Endothelial cell of umbilical vein (primary cell): ENCODE data around the gene IGFBP4. TPM values are rescaled to one million over a fixed set of nuclear protein-coding genes. Genes with fewer than 3 reads are reported as not detected.

ENCODE experiments used
- BruUV-seq: library from RNA; stranded (reverse); fragments of 400-500 nt; replicated peaks from 2 replicates; lab custom pipeline; 2021; lab: Mats Ljungman, UMichigan
- CTCF ChIA-PET: fragments of 300-600, 350-600 bp; sonication (Branson Sonifier 250); formaldehyde crosslinking; loops from one replicate; lab custom pipeline; 2021; ENCODE audit warnings: antibody characterized with exemption, inconsistent platforms; lab: Charles Lee
- POLR2A ChIA-PET: fragments of 300-600, 350-600 bp; sonication (Branson Sonifier 250); formaldehyde crosslinking; loops from one replicate; lab custom pipeline; 2021; ENCODE audit warnings: antibody characterized with exemption, inconsistent platforms; lab: Charles Lee
- DNase-seq: peaks from one replicate; pipeline ENCODE4 v3.0.0-alpha.2; 2011; ENCODE audit warnings: low read depth, low spot score
- FAIRE-seq: peaks from 2 replicates; lab custom pipeline; 2011; peaks lifted over from hg19 to GRCh38; lab: Jason Lieb, UNC
- H2AFZ ChIP-seq: 2 replicates; pipeline ENCODE4 v1.6.0; 2012; ENCODE audit warnings: low read depth, low read length, control low read depth, inconsistent platforms
- H3K27ac ChIP-seq: 2 replicates; pipeline ENCODE4 v1.5.1; 2011; ENCODE audit warnings: low read depth, mild to moderate bottlenecking, control low read depth, low read length, moderate library complexity; ENCODE audit not compliant: insufficient read depth
- H3K27me3 ChIP-seq, 2 experiments: 2 replicates each; pipeline versions ENCODE4 v1.6.0 to v1.6.1; 2011; ENCODE audit warnings: low read length in 2 of 2, mixed read lengths in 1 of 2; ENCODE audit not compliant: control insufficient read depth in 2 of 2, insufficient read depth in 2 of 2
- H3K36me3 ChIP-seq, 2 experiments: 2 replicates in 1 of 2; 3 replicates in 1 of 2; pipeline ENCODE4 v1.5.1; 2011; ENCODE audit warnings: low read length in 2 of 2, mild to moderate bottlenecking in 1 of 2, moderate library complexity in 1 of 2; ENCODE audit not compliant: control insufficient read depth in 2 of 2, insufficient read depth in 2 of 2; ENCODE audit errors: extremely low read depth in 1 of 2
- H3K4me1 ChIP-seq: 3 replicates; pipeline ENCODE4 v1.5.1; 2011; ENCODE audit warnings: mild to moderate bottlenecking, low read length; ENCODE audit not compliant: control insufficient read depth, insufficient read depth; ENCODE audit errors: extremely low read depth
- H3K4me2 ChIP-seq: 2 replicates; pipeline ENCODE4 v1.6.1; 2011; ENCODE audit warnings: low read length, control low read depth, mixed read lengths; ENCODE audit not compliant: insufficient read depth
- H3K4me3 ChIP-seq, 3 experiments: fragments of 200-600 bp in 1 of 3; sonication (generic), shearing (Covaris generic) in 1 of 3; replicated peaks in 1 of 3; 2 replicates each; pipeline ENCODE4 v1.5.1; 2011 to 2016; ENCODE audit warnings: control low read depth in 3 of 3, low read length in 3 of 3, mild to moderate bottlenecking in 2 of 3, inconsistent platforms in 1 of 3, low read depth in 1 of 3, moderate library complexity in 1 of 3; ENCODE audit not compliant: insufficient read depth in 1 of 3
- H3K79me2 ChIP-seq: 2 replicates; pipeline ENCODE4 v1.6.0; 2012; ENCODE audit warnings: low read length, inconsistent platforms; ENCODE audit not compliant: control insufficient read depth, insufficient read depth
- H3K9ac ChIP-seq: replicated peaks from 2 replicates; pipeline ENCODE3; 2011; ENCODE audit warnings: low read length, control low read depth; ENCODE audit not compliant: insufficient read depth; ENCODE audit errors: extremely low read depth
- H3K9me1 ChIP-seq: replicated peaks from 3 replicates; pipeline ENCODE4 v1.6.0; 2011; ENCODE audit warnings: mild to moderate bottlenecking, low read length; ENCODE audit not compliant: control insufficient read depth, insufficient read depth; ENCODE audit errors: extremely low read depth
- H3K9me3 ChIP-seq: replicated peaks from 2 replicates; pipeline ENCODE4 v1.5.1; 2012; ENCODE audit warnings: low read length, inconsistent platforms; ENCODE audit not compliant: control insufficient read depth, insufficient read depth
- H4K20me1 ChIP-seq: replicated peaks from 2 replicates; pipeline ENCODE3; 2011; ENCODE audit warnings: mild to moderate bottlenecking, low read length; ENCODE audit not compliant: control insufficient read depth, insufficient read depth; ENCODE audit errors: extremely low read depth
- EZH2 ChIP-seq: IDR thresholded peaks from 2 replicates; pipeline ENCODE4 v1.6.1; 2012; ENCODE audit warnings: borderline replicate concordance, low read depth, mild to moderate bottlenecking, moderate library complexity, low read length, inconsistent platforms; ENCODE audit not compliant: severe bottlenecking
- FOS ChIP-seq: IDR thresholded peaks from 2 replicates; pipeline ENCODE4 v1.6.1; 2011; ENCODE audit warnings: mild to moderate bottlenecking, low read length, moderate library complexity, borderline replicate concordance; ENCODE audit not compliant: insufficient read depth
- GATA2 ChIP-seq: IDR thresholded peaks from 2 replicates; pipeline ENCODE4 v1.7.0; 2011; ENCODE audit warnings: low read depth, mild to moderate bottlenecking, moderate library complexity, mixed read lengths, low read length; ENCODE audit not compliant: insufficient read length, insufficient read depth
- JUN ChIP-seq: IDR thresholded peaks from 2 replicates; pipeline ENCODE4 v1.6.1; 2011; ENCODE audit warnings: borderline replicate concordance, low read depth; ENCODE audit not compliant: insufficient read length, insufficient read depth
- MYC ChIP-seq: IDR thresholded peaks from one replicate; pipeline ENCODE4 v1.6.1; 2011; ENCODE audit warnings: mild to moderate bottlenecking, low read depth, low read length
- POLR2A ChIP-seq: IDR thresholded peaks from 2 replicates; pipeline ENCODE4 v1.6.1; 2012; ENCODE audit warnings: low read depth, mild to moderate bottlenecking, control low read depth, low read length
- POLR2AphosphoS5 ChIP-seq: IDR thresholded peaks from 2 replicates; pipeline ENCODE4 v1.6.1; 2012; ENCODE audit warnings: low read depth, mild to moderate bottlenecking, control low read depth, low read length, moderate library complexity; ENCODE audit not compliant: insufficient read depth
- dilution Hi-C: fragments of 300-500 bp; cut with MboI; formaldehyde crosslinking; loops from one replicate; pipeline ENCODE4 v1.15.0; 2019; ENCODE audit warnings: low sequenced_read_pairs; ENCODE audit not compliant: extremely low pct_ligation_motif_present
- intact Hi-C: fragments of 100-400 bp; cut with micrococcal nuclease; formaldehyde crosslinking; loops from one replicate; pipeline ENCODE4 v1.10.0; 2022
- polyA plus RNA-seq, 4 experiments: library from polyadenylated mRNA; depleted of rRNA in 3 of 4; stranded (reverse) in 3 of 4; unstranded in 1 of 4; fragments of >200 nt; gene quantifications; 2 replicates each; pipeline versions ENCODE4 v1.2.1 to v1.2.3, GENCODE V29; 2011 to 2012; ENCODE audit warnings: missing spikeins in 1 of 4
- total RNA-seq: library from RNA; stranded (reverse); gene quantifications from 2 replicates; pipeline ENCODE4 v1.2.3, GENCODE V29; 2021
- TF ChIP-seq, protein P1 (sequence below), 2 donors: IDR thresholded peaks; 1 replicate in 1 of 2; 2 replicates in 1 of 2; pipeline ENCODE4 v1.5.1; 2011; ENCODE audit warnings: low read length in 2 of 2, mild to moderate bottlenecking in 2 of 2, moderate library complexity in 2 of 2, control low read depth in 1 of 2, inconsistent platforms in 1 of 2, low read depth in 1 of 2; ENCODE audit not compliant: insufficient read depth in 1 of 2; ENCODE audit errors: extremely low read depth in 1 of 2
- TF ChIP-seq, protein P2 (sequence below): IDR thresholded peaks from 2 replicates; pipeline ENCODE4 v1.6.1; 2011; ENCODE audit not compliant: insufficient read depth, insufficient read length

The IGFBP4 gene
- total and polyA plus RNA-seq, 2 donors (not counting 3 experiments of a cell fraction or from before 2014, with no cell fraction given) = 377 to 618 TPM

DNA sequence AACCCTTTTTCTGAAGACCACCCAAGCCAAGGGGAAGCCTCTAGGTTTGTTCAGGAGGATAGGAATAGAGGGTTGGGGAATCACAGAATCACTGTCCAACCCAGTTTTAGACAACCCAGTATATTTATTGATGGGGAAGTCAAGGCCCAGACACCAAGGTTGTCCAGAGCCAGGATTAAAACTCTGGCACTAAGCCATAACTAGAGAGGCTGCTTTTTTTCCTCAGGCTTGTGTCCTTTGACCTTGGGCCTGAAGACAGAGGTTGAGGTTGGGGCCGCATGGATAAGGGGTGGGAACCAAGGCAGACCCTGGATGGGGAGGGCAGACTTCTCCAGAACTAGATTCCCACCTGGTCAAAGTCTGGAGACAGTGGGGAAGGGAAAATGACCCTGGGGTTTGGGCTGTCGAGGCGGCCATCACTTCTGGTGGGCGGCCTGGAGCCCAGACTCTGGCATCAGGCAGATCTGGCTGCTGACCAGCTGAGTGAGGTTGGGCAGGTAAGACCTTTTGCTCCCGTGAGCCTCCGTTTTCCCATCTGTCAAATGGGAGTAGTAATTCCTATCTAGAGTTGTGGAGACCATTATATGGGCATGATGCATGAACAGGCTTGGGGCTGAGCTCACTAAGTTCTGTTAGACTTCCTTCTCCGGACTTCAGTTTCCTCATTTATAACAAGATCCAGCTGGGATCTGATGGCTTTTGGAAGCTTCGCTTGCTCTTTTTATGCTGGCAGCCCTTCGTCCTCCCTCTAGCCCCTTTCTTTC is 17.9 kb downstream of the IGFBP4 start:
- Histone ChIP-seq H2AFZ (no peak overlapping the region), H3K9me3 (no peaks in the 10 kb centered on the region), H3K4me1 (no peaks in the 10 kb centered on the region), H3K27me3 (peaks cover 0 to 1% of the 10 kb centered on the region in 2 experiments), H4K20me1 (no peaks in the 10 kb centered on the region), H3K9ac (no peak overlapping the region), H3K4me3 (no peak overlapping the region), H3K36me3 (peaks cover 6 to 31% of the 10 kb centered on the region in 2 experiments), H3K27ac (no peak overlapping the region), H3K4me2 (no peak overlapping the region), H3K9me1 (no peaks in the 10 kb centered on the region), H3K79me2 (no peaks in the 10 kb centered on the region)
- FAIRE-seq = no peak
- dilution Hi-C loops (no loop called here), intact Hi-C loops (no loop called here)
- ChIA-PET POLR2A (no interaction called here), CTCF (interaction anchor here (0.8 to 4.5 kb wide), 7 partner anchors 11 to 154 kb away, joined by 3 to 31 read pairs (median 4); no protein-coding TSS in a partner anchor)
- no TSS peak for BruUV-seq
- no peak for DNase-seq
- TF ChIP-seq JUN (no peak), GATA2 (no peak), FOS (no peak), EZH2 (no peak), POLR2AphosphoS5 (peak; percentile 41), POLR2A (peak; percentile 38), MYC (no peak)
- TF ChIP-seq, protein P1, sequence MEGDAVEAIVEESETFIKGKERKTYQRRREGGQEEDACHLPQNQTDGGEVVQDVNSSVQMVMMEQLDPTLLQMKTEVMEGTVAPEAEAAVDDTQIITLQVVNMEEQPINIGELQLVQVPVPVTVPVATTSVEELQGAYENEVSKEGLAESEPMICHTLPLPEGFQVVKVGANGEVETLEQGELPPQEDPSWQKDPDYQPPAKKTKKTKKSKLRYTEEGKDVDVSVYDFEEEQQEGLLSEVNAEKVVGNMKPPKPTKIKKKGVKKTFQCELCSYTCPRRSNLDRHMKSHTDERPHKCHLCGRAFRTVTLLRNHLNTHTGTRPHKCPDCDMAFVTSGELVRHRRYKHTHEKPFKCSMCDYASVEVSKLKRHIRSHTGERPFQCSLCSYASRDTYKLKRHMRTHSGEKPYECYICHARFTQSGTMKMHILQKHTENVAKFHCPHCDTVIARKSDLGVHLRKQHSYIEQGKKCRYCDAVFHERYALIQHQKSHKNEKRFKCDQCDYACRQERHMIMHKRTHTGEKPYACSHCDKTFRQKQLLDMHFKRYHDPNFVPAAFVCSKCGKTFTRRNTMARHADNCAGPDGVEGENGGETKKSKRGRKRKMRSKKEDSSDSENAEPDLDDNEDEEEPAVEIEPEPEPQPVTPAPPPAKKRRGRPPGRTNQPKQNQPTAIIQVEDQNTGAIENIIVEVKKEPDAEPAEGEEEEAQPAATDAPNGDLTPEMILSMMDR (IDR thresholded peaks at IDR 0.05; ENCODE audit: extremely low read depth in 1 of 2, insufficient read depth in 1 of 2, low read depth in 1 of 2, low read length in 2 of 2) = no peak
- TF ChIP-seq, protein P2, sequence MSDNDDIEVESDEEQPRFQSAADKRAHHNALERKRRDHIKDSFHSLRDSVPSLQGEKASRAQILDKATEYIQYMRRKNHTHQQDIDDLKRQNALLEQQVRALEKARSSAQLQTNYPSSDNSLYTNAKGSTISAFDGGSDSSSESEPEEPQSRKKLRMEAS = no peak
